Ramos (cell line): ENCODE results near the gene PIGQ.

Experiments used
- in situ Hi-C: fragments of 300-500 bp; cut with MboI; formaldehyde crosslinking; loops from one replicate; pipeline ENCODE4 v1.14.3; 2022; ENCODE audit warnings: low sequenced_read_pairs; ENCODE audit not compliant: unreplicated experiment

PIGQ gene

DNA sequence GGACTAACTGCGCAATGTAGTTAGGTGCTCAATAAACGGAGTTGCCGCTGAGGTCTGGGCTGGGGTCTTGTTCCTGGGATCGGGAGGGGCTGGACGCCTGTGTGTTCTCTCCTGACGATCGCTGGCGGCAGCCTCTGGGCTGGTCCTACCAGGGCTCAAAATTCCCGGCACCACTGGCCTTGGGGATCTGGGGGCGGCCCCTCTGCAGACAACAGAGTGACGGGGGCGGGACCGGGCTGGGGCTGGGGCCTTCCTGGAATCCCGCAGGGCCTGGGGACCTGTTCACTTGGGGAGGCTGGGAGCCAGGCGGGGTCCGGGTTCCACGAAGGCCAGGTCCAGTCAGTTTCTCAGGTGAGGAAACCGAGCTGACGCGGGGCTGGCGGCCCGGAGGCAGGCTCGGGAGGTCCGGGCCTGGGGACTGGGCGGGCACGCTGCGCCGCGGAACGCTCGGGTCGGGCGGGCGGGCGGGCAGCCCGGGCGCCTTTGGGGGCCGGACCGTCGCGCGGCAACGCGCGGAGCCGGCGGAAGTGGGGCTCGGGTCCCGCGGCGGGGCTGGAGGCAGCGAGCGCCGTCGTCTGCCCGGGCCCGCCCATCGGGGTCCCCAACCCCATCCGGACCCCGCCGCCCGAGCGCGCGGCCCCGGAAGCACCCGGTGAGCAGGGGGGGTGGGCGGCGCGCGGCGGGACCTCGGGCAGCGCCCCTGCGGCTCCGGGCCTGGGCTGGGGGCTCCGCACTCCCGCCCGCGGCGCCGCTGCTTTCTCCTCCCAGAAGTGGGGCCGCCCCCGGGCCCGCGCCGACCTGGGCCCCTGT is at the start of gene PIGQ:
Gene PIGQ, plus strand, starts transcription at position 524 of the 810 bp plus-strand sequence. CDS start 4,107 bp downstream, outside the sequence.
- in situ Hi-C loops, result no loop called here

DNA sequence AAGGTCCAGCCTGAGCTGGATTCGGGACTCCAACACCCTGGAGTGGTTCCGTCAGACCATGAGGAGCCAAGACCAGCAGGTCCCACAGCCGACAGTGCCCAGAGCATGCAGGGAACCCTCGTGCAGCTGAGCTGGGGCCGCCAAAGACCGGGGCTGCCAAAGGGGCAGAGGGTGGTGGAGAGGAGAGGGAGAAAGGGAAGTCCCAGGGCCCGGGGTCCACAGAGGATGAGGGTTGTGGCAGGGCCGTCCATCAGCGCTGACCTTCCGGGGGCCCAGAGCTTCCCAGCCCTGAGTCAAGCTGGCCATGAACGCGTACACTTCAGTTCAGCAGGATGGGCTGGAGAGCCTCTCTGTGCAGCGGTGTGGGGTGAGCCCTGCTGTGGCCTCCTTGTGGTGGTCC is 48.9 kb upstream of the PIGQ start:
- in situ Hi-C loops, result no loop called here

DNA sequence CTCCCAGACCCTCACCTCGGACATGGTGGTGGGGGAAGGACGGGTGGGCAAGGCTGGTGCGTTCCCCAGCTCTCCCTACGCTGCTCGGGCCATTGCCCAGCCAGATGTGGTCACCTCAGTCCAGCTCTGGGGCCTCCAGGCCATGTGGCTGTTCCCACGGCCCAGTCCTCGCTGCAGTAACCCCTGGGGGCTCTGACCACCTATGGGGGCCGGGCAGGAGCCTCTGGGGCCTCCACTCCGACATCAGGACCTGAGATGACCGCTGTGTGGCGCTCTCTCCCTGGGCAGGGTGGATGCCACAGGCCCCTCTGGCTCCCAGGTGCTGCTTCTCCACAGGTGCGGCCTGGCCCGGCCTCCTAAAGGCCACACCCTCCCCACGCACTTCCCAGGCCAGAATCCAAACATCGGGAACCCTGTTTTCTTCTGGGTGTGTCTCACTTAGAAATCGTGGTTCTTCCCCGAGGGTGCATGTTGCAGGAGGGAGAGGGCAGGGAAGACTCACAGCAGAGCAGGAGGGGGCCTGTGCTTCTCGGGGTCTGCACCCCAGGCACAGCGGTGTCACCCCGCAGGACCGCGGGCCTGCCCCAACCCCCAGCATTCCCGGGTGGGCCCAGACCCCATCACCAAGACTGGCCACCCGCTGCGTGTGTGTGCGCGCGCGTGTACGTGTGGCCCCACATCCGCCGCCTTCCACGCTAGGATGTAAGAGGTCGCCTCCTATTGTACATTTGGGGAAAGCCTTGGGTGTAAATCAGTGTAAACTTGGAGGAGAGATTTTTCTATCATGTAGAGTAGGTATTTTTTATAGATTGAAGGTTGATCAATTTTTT is 48.2 kb upstream of the PIGQ start:
- in situ Hi-C loops, result no loop called here

DNA sequence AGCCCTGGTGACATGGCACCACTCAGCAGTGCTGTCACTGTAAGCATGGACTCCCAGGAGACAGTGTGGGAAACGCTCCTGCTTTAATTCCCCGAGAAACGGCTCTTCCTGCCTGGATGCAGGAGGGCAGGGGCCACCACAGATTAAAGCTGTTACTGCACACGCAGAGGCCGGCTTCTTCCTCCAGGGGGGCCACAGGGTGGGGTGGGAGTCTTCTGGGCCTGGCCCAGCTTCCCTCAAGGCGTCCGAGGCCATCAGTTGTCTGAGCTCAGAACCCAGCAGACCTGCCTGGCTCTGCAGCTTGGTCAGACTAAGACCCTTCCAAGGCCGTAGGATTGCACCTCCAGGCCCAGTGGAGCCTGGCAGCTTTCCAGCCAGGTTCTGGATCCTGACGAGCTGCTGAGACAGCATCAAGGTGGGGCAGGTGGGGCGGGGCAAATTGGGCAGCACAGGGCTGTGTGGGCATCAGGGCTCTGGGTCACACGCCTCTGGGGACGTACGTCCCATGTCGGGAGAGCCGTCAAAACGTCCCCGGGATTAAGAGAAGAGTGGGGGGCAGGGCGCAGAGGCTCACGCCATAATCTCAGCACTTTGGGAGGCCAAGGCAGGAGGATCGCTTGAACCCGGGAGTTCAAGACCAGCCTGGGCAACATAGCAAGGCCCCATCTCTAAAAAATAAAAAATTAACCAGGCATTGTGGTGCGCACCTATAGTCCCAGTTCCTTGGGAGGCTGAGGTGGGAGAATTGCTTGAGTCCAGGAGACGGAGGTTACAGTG is 47.3 kb upstream of the PIGQ start:
- in situ Hi-C loops, result no loop called here

DNA sequence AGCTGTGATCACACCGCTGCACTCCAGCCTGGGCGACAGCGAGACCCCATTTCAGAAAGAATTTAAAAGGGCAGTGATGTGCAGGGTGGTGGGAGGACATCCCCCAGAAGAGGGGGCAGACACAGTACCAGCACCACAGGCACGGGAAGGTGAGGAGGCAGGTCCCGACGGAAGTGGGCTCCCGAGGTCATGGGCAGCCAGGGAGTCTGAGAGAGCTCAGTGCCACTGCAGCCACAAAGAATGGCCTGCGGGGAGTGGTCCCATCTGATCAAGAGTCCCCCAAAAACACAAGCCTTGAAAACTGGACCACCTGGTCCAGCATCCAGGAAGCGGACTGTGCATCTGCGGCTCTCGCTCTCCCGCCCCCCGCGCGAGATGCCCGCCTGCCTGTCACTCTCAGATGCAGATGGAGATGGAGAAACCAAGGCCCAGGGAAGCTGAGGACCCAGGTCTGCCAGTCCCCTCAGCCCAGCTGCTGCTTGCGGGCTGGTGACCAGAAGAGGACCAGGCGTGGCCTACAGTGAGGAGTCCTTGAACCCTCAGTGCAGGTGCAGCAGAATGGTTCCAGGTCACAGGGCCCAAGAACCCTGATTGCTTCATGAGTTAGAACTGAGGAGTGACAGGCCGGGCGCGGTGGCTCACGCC is 46.5 kb upstream of the PIGQ start:
- in situ Hi-C loops, result no loop called here

DNA sequence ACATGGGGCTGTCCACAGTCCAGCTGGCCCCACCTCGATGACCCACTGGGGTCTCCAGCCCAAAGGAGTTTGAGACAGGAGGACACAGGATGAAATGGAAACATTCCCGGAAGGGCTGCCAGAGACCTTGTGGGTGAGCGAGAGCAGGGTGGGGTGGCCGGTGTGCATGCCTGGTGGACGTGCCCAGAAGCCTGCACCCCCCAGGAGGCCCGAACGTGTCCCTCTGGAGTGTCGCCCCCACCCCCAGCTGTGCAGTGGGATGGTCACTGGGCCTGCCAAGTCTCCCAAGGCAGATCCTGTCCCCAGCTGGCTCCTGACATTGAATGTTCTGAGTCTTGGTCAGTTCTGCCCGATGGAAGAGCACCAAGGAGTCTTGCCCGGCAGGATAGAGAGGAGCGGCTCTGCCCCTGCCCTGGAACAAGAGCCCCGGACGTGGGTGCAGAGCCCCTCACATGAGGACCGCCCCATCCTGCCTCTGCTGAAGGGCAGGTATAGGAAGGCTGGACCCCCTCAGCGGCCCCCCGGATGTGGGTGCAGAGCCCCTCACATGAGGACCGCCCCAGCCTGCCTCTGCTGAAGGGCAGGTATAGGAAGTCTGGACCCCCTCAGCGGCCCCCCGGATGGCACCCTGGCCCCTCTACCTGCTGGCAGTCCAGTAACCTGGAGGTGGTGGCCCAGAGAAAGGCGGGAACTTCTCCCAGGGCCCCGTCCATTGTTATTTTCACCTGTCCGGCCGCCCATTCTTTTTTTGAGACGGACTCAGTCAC is 45.3 kb upstream of the PIGQ start:
- in situ Hi-C loops, result no loop called here

DNA sequence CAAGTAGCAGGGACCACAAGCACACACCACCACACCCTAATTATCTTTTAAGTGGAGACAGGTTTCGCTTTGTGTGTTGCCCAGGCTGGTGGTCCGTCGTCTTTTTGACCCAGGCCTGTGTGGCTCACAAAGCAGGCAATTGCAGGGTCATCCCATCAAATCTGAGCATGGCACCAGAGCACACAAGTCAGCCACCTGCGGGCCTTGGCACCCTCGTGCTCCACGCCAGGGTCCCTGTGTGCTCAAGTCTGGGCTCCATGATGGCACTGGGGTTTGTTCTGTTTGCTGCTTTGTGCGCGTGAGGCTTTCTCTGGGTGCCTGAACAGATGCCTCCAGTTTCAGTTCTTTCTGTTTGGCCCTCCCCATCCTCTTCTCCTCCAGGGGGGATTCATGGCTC is 44.6 kb upstream of the PIGQ start:
- in situ Hi-C loops, result no loop called here

DNA sequence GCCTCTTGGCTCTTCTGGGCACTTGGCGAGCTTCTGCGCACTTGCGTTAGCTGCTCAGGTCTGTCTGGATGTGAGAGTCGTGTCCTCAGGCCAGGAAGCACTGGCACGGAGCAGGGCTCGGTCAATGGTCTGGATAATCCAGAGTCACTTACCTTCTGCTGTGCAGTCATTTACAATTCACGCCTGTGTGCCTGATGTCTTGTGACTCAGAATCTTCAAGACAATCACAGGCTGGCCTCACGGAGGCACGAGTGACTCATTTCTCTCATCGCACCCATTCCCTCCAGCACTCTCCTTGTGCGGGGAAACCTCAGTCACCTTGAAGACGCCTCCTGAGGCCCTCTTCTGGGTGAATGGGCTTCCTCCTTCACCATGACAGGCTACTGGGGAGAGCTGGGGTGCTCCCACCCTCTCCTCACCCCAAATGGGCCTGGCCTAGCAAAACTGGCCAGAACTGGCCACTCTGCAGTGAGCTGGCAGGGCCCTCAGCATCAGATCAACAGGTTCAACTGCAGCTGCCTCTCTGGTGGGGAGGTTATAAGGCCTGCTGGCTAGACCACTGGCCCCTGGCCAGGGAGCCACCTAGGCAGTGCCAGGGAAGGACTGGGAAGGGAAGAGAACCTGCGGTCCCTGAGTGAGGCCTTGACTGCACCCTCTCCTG is 44.1 kb upstream of the PIGQ start:
- in situ Hi-C loops, result no loop called here

DNA sequence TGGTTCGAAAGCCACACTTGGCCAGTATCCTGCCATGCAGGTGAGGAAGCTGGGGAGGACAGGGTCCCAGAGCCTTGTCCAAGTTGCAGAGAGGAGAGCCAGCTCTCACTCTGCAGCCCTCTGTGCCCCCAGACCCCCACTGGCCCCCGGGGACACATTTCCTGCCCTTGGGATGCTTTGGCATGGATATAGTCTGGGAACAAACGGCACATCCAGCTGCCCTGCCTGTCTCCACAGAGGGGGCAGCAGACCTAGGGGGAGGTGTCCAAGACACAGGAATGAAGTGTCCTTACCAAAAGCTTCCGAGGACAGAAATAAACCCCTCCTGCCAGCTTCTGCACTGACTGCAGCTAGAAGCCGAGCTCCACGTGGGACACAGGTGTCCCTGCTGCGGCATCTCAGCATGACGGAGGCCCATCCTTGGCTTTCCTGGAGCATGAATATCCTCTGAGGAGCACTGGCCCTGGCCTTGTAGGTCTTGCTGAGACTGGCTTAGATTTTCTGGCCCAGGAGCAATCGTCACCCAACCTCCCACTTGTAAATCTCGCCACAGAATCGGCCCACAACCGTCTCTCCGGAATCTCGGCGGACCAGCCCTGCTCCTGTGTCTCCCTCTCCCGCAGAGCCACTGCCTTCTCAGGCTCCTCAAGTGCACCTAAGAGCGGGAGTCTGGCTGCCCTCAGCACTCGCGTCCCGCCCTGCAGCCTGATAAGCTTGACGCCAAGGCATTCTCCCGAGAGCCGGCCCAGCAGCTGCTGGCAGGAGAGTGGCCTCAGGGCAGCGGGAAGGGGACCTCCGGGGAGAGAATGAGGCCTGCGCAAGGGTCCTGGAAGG is 43.4 kb upstream of the PIGQ start:
- in situ Hi-C loops, result no loop called here

DNA sequence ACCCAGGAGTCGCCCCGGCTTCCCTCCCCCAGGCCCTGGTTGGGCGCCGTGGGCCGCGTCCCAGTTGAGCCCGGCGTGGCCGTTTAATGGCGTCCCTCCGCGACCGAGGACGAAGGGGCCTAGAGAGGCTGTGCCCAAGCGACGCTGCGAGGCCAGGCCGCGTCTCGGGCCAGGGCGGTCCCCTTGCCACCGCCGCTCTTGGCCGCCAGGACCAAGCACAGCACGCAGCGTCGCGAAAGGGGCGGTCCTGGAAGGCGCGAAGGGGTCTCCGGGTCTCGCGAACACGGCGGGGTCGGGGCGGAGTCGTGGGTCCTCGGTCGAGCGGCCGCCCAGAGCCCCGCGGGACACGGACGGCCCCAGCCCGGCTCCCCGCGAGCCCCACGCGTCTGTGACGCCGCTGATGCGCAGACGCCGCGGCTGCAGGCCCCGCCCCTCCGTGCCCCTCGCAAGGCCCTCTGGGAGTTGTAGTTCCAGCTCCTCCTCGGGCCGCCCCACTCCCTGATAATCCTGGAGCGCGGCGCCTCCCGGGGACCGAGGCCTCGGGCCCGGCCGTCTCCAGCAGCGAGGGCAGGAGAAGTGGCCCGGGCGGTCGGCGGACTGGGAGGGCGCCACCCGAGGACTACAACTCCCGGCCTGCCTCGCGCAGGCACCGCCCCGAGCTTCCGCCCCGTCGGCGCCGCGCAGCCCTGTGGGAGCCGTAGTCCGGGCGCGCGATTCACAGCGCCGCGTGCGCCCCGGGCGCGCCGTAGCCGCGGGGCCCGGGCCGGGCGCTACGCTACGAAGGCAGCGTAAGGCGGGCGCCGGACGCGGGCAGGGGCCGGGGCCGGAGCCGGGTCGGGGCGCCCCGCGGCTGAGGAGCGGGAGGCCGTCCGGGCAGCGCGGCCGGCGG is 42.5 kb upstream of the PIGQ start, which contains the start of gene CAPN15:
Gene CAPN15, plus strand, starts transcription at position 698 of the 889 bp plus-strand sequence. CDS start 19,127 bp downstream, outside the sequence.
- in situ Hi-C loops, result no loop called here

DNA sequence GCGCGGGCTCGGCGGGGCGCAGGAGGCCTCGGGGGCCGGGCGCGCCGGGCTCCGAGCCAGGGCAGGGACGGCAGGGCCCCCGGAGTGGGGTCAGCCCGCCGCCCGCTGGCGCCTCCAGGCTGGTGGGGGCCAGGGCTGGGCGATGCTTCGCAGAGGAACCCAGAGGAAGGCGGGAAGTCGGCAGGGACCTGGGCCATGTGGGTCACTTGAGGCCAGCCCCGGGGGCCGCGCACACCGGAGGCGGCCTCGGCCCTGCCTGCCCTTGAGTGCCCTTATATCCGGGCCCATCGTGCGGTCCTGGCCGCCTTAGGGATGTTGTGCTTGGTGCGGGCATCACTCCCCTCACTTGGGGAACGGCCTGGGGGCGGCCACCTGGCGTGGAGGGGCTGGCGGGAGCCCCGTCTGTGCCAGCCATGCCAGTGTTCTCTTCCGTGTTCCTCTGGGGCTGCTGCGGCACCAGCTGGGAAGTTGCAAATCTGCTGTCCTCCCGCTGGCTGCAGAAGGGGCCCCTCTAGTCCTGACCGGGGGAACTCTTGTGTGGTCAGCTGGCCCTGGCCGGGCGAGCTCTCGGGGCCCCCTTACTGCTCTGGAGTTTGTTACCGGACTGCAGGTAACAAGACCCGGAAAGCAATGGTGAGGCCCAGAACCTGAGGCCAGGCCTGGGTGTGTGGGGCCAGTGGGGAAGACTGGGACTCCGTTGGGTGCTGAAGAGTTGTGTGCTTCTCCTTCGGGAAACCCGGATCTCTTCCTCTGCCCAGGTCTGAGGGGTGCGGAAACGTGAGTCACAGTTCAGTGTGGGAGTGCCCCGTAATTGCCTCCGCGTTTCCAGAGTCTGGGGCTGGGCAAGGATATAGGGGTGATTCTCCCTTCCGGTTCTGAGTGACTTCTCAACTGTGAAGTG is 41.4 kb upstream of the PIGQ start:
- in situ Hi-C loops, result no loop called here

DNA sequence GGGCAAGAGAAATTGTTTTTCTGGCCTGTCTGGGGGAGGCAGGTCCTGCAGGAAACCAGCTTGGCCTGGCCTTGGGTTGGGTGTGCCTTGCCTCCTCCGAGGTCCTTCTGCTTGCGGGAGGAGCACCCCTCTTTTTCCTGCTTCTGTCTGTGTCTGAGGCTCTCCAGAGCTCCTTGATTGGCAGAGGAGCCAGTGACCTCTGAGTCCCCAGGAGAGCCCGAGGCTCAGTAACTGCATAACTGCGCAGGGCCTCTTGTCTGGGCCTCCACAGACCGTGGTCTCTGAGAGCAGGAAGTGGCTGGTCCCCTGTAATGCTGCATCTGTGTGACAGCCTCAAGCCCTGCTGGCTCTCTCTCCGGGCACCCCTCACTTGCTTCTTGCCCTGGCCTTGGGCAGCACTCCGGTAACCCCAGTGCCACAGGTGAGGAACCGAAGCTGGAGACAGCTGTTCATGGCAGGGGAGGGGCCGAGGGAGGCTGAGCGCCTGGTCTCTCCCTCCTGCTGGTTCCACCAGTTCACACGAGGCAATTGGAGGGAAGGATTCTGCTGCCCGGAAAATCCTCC is 40.7 kb upstream of the PIGQ start:
- in situ Hi-C loops, result no loop called here

DNA sequence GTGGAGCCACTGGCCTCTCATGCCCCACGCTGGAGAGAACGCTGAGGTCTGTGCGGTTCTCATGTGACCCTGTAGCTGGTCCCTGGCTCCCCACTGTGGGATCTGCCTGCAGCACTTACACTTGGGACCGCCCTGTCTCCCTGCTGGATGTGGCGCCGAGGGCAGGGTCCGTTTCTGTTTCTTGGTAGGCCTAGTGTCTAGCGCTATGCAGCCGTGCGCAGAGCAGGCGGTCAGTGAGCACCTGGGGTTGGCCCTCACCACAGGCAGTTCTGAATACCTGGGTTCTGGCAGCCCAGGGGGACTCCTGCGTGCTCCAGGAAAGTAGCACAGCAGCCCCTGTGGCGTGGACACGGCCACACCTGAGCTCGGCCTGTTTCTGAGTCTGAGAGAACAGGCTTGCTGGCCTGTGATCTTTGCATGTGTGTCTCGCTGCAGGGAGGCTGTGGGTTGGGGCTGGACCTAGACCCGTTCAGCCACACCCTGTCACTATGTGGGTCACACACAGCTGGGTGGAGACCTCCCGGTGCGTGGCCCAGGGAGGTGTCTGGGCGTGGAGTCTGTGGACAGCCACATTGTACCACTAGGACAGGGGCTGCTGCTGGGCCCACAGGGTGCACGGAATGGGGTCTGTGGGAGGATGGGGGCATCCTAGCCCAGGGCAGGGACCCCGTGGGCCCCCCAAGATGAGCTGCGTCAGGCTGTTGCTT is 39.5 kb upstream of the PIGQ start:
- in situ Hi-C loops, result no loop called here

DNA sequence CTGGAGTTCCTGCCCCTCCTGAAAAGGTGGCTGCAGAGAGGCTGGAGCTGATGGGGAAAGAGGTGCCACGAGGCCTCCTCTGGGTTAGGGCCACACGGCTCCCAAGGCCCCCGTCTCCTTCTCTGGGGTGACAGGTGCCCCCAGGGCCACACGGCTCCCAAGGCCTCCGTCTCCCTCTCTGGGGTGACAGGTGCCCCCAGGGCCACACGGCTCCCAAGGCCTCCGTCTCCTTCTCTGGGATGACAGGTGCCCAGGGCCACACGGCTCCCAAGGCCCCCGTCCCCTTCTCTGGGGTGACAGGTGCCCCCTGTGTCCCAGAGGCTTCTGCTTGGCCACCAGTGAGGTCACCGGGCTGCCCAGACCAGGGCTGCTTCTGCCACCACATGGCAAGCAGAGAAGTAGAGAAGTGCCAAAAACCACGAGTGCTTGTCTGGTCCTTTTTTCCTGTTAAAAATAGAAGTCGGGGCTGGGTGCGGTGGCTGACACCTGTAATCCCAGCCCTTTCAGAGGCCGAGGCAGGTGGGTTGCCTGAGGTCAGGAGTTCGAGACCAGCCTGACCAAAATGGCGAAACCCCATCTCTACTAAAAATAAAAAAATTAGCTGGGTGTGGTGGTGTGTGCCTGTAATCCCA is 38.2 kb upstream of the PIGQ start:
- in situ Hi-C loops, result no loop called here
